Measurements from ENCODE around the gene TRAF4. TPM values are rescaled to one million over a fixed set of nuclear protein-coding genes. Genes with fewer than 3 reads are reported as not detected.

Gene TRAF4
- polyA plus RNA-seq, 1 experiment: 55.6 TPM

- DNase-seq (ENCODE audit: low read depth): no peak
- POLR2A ChIA-PET: no interaction called here
- Histone ChIP-seq H3K36me3 (ENCODE audit: control insufficient read depth, insufficient read depth, low read length) (peaks cover 14% of the 10 kb centered on the region), H3K27me3 (ENCODE audit: control insufficient read depth, insufficient read depth, low read length) (no peaks in the 10 kb centered on the region), H3K4me3 (ENCODE audit: low read depth, low read length) (no peak overlapping the region)
- TF ChIP-seq CTCF (IDR thresholded peaks at IDR 0.05; ENCODE audit: insufficient read depth, low read depth, low read length): no peak
- CTCF ChIA-PET: interaction anchor here (0.9 to 1.2 kb wide), 2 partner anchors 32 to 195 kb away, joined by 3 to 5 read pairs; partner anchors contain the start of gene TLCD1
These were observed 14.8 kb downstream of the TRAF4 start for GRCh38 chr17:28758411-28759121.

DNA sequence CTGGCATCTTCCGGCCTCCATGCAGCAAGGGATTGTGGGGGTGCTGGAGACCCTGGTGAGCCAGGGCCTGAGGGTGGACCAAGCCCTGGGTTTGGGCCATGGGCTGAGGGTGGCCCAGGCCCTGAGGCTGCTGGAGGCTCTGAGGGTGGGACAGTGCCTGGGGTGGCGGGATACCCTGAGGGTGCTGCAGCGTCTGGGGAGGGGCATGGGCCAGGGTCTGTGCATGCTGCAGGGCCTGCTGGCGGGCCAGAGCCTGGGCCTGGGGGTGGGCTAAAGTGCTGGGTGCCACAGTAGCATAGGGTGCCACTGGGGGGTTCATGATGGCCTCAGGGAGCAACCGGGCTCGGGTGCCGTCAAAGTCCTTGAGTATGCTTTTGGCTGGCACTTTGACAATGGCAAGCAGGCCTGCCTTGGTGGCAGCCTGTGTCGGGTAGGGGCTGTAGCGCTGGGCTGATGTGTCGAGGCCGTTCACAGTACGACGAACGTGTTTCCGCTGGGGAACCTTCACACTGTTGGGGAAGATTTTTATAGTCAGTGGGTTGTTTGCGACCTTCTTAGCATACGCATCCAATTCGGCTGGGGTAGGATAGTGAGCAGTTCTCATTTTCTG is 15.6 kb downstream of the TRAF4 start:
- DNase-seq (ENCODE audit: low read depth): no peak
- Histone ChIP-seq H3K27me3 (ENCODE audit: control insufficient read depth, insufficient read depth, low read length) (no peaks in the 10 kb centered on the region), H3K4me3 (ENCODE audit: low read depth, low read length) (no peak overlapping the region), H3K36me3 (ENCODE audit: control insufficient read depth, insufficient read depth, low read length) (peaks cover 14% of the 10 kb centered on the region)
- ChIA-PET CTCF (interaction anchor here (1.0 to 7.1 kb wide), 3 partner anchors 10 to 68 kb away, joined by 4 to 95 read pairs (median 63); partner anchors contain the start of genes NEK8 and TLCD1), POLR2A (no interaction called here)
- TF ChIP-seq CTCF (IDR thresholded peaks at IDR 0.05; ENCODE audit: insufficient read depth, low read depth, low read length): no peak

GRCh38 chr17:28760601-28761562 is 17.1 kb downstream of the TRAF4 start:
- CTCF ChIA-PET: interaction anchor here (0.6 to 7.1 kb wide), 11 partner anchors 11 to 205 kb away, joined by 3 to 95 read pairs (median 4); partner anchors contain the start of genes ERAL1, FAM222B, NEK8 and TLCD1
- no peak for TF ChIP-seq CTCF (IDR thresholded peaks at IDR 0.05; ENCODE audit: insufficient read depth, low read depth, low read length)
- H3K36me3 ChIP-seq (ENCODE audit: control insufficient read depth, insufficient read depth, low read length): peaks cover 16% of the 10 kb centered on the region
- no peaks in the 10 kb centered on the region for H3K27me3 ChIP-seq (ENCODE audit: control insufficient read depth, insufficient read depth, low read length)
- POLR2A ChIA-PET: no interaction called here
- no peak for DNase-seq (ENCODE audit: low read depth)
- no peak overlapping the region for H3K4me3 ChIP-seq (ENCODE audit: low read depth, low read length)

GRCh38 chr17:28763137-28763799 is 19.5 kb downstream of the TRAF4 start:
- Histone ChIP-seq H3K36me3 (ENCODE audit: control insufficient read depth, insufficient read depth, low read length) (peaks cover 16% of the 10 kb centered on the region), H3K27me3 (ENCODE audit: control insufficient read depth, insufficient read depth, low read length) (no peaks in the 10 kb centered on the region), H3K4me3 (ENCODE audit: low read depth, low read length) (no peak overlapping the region)
- no peak for TF ChIP-seq CTCF (IDR thresholded peaks at IDR 0.05; ENCODE audit: insufficient read depth, low read depth, low read length)
- ChIA-PET POLR2A (no interaction called here), CTCF (interaction anchor here (0.6 to 7.1 kb wide), 33 partner anchors 11 to 191 kb away, joined by 3 to 95 read pairs (median 7); partner anchors contain the start of genes DHRS13, FAM222B, NEK8 and PHF12)
- DNase-seq (ENCODE audit: low read depth): no peak
